AG04450 (cell line): ENCODE measurements around the gene HEPN1. TPM values are rescaled to one million over a fixed set of nuclear protein-coding genes. Genes with fewer than 3 reads are reported as not detected.

Experiments
- CTCF ChIA-PET: fragments of 300-600, 350-600 bp; formaldehyde crosslinking; extraction: SDS; loops from one replicate; lab custom pipeline; 2022; ENCODE audit warnings: antibody characterized with exemption, inconsistent platforms; lab: Charles Lee
- POLR2A ChIA-PET: fragments of 350-600 bp; formaldehyde crosslinking; extraction: SDS; loops from one replicate; lab custom pipeline; 2021; ENCODE audit warnings: antibody characterized with exemption, inconsistent platforms; lab: Yijun Ruan, JAX
- DNase-seq: peaks from one replicate; pipeline ENCODE4 v3.0.0-alpha.2; 2011; ENCODE audit warnings: low read depth, low spot score
- H3K27ac ChIP-seq: one replicate; pipeline ENCODE4 v1.5.1; 2012; ENCODE audit warnings: low read depth, low read length, control low read depth
- H3K27me3 ChIP-seq: one replicate; pipeline ENCODE4 v1.6.0; 2012; ENCODE audit warnings: low read length; ENCODE audit not compliant: control insufficient read depth, insufficient read depth
- H3K4me3 ChIP-seq: 2 replicates; pipeline ENCODE4 v1.5.1; 2011; ENCODE audit warnings: mild to moderate bottlenecking, low read depth, low read length, control low read depth
- H3K9me3 ChIP-seq: 2 replicates; pipeline ENCODE4 v1.5.1; 2012; ENCODE audit warnings: low read length; ENCODE audit not compliant: control insufficient read depth, insufficient read depth
- polyA plus RNA-seq: library from polyadenylated mRNA; depleted of rRNA; stranded (reverse); fragments of >200 nt; gene quantifications from 2 replicates; pipeline ENCODE4 v1.2.3, GENCODE V29; 2011
- TF ChIP-seq, protein P1 (sequence below): IDR thresholded peaks from 2 replicates; pipeline ENCODE4 v1.5.1; 2011; ENCODE audit warnings: low read depth, low read length, control low read depth, inconsistent platforms

Gene HEPN1
- polyA plus RNA-seq, 1 experiment: not detected

GRCh38 chr11:124890683-124891372 is 28.2 kb upstream of the HEPN1 start:
- no peak overlapping the region for H3K4me3 ChIP-seq
- no peak for DNase-seq
- H3K27ac ChIP-seq: no peak overlapping the region
- TF ChIP-seq, protein P1, sequence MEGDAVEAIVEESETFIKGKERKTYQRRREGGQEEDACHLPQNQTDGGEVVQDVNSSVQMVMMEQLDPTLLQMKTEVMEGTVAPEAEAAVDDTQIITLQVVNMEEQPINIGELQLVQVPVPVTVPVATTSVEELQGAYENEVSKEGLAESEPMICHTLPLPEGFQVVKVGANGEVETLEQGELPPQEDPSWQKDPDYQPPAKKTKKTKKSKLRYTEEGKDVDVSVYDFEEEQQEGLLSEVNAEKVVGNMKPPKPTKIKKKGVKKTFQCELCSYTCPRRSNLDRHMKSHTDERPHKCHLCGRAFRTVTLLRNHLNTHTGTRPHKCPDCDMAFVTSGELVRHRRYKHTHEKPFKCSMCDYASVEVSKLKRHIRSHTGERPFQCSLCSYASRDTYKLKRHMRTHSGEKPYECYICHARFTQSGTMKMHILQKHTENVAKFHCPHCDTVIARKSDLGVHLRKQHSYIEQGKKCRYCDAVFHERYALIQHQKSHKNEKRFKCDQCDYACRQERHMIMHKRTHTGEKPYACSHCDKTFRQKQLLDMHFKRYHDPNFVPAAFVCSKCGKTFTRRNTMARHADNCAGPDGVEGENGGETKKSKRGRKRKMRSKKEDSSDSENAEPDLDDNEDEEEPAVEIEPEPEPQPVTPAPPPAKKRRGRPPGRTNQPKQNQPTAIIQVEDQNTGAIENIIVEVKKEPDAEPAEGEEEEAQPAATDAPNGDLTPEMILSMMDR: no peak
- peaks cover 3% of the 10 kb centered on the region; the same call in 1 of the 2 replicates for H3K9me3 ChIP-seq
- POLR2A ChIA-PET: interaction anchor here (0.8 to 0.9 kb wide), 2 partner anchors 15 to 45 kb away, joined by 3 read pairs; partner anchors contain the start of gene HEPACAM
- no peaks in the 10 kb centered on the region for H3K27me3 ChIP-seq
- CTCF ChIA-PET: interaction anchor here (0.6 to 3.0 kb wide), 4 partner anchors 15 to 1836 kb away, joined by 3 to 16 read pairs (median 4); no protein-coding TSS in a partner anchor

- Histone ChIP-seq H3K9me3 (peaks cover 2% of the 10 kb centered on the region; the same call in 1 of the 2 replicates), H3K27me3 (no peaks in the 10 kb centered on the region), H3K4me3 (no peak overlapping the region), H3K27ac (no peak overlapping the region)
- no peak for DNase-seq
- POLR2A ChIA-PET: no interaction called here
- TF ChIP-seq, protein P1: no peak
- CTCF ChIA-PET: interaction anchor here (3.0 kb wide), 1 partner anchor 15 kb away, joined by 16 read pairs; no protein-coding TSS in a partner anchor
Measured at GRCh38 chr11:124891373-124891861, 27.6 kb upstream of the HEPN1 start.

DNA sequence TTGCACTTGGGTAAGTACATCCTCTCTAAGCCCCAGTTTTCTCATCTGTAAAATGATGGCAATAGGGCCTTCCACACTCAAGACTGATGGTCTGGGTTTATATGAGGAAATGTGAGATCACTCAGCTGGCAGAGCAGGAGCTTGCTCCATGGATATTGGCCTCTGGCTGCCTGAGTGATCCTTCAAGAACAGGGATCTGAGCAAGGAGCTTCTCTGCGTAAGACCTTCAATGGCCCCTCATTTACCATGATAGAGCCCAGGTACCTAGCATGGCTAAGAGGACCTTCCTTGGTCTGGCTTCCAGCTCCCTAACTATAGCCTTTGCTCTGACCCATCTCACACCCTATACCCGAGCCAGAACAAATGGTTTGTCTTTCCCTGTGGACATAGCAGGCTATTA is 26.9 kb upstream of the HEPN1 start:
- TF ChIP-seq, protein P1: no peak
- no peak for DNase-seq
- Histone ChIP-seq H3K9me3 (no peaks in the 10 kb centered on the region; the same call in 1 of the 2 replicates), H3K4me3 (no peak overlapping the region), H3K27me3 (no peaks in the 10 kb centered on the region), H3K27ac (no peak overlapping the region)
- POLR2A ChIA-PET: no interaction called here
- CTCF ChIA-PET: interaction anchor here (3.0 kb wide), 1 partner anchor 16 kb away, joined by 16 read pairs; no protein-coding TSS in a partner anchor

GRCh38 chr11:124892750-124893454 is 26.1 kb upstream of the HEPN1 start:
- Histone ChIP-seq H3K4me3 (no peak overlapping the region), H3K9me3 (no peaks in the 10 kb centered on the region; the same call in 1 of the 2 replicates), H3K27me3 (no peaks in the 10 kb centered on the region), H3K27ac (no peak overlapping the region)
- no peak for DNase-seq
- ChIA-PET POLR2A (no interaction called here), CTCF (interaction anchor here (0.5 to 3.0 kb wide), 2 partner anchors 17 to 477 kb away, joined by 4 to 16 read pairs; no protein-coding TSS in a partner anchor)
- TF ChIP-seq, protein P1: no peak
